Panc1 (cell line): ENCODE data around the gene MRPL4.

ENCODE experiments used
- POLR2AphosphoS5 ChIP-seq: IDR thresholded peaks from 2 replicates; pipeline ENCODE4 v1.6.1; 2012; ENCODE audit warnings: mild to moderate bottlenecking, low read depth, low read length, moderate library complexity
- SIN3A ChIP-seq: IDR thresholded peaks from 2 replicates; pipeline ENCODE4 v1.6.1; 2012; ENCODE audit warnings: low read depth, mild to moderate bottlenecking, low read length, moderate library complexity, borderline replicate concordance; ENCODE audit not compliant: insufficient read depth
- TCF7L2 ChIP-seq: IDR thresholded peaks from 2 replicates; pipeline ENCODE4 v1.6.1; 2011; ENCODE audit warnings: mild to moderate bottlenecking, low read depth, low read length, inconsistent platforms
- TF ChIP-seq, protein P1 (sequence below): fragments of 450-650 bp; IDR thresholded peaks from 2 replicates; pipeline ENCODE4 v1.5.1; 2017; ENCODE audit warnings: mild to moderate bottlenecking
- TF ChIP-seq, protein P2 (sequence below), 2 experiments: IDR thresholded peaks; 2 replicates each; pipeline ENCODE4 v1.6.1; 2011 to 2012; ENCODE audit warnings: low read depth in 2 of 2, control low read depth in 1 of 2, low read length in 1 of 2, mild to moderate bottlenecking in 1 of 2, moderate library complexity in 1 of 2; ENCODE audit not compliant: insufficient read depth in 1 of 2

DNA sequence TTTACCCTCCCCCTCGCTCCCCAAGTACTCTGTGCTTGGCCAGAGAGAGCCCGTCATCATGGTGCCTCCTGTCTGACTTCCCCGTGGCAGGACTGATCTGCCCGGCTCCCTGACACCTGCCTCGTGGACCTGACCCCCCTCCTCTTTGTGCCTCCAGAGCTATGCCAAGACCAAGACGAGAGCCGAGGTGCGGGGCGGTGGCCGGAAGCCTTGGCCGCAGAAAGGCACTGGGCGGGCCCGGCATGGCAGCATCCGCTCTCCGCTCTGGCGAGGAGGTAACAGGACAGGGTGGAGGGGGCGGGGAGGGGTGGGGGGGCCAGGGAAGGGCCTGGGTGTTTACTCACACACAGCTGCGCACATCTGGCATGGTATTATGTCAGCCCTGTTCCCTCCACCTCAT is 4.5 kb downstream of the MRPL4 start:
- TF ChIP-seq, protein P1, sequence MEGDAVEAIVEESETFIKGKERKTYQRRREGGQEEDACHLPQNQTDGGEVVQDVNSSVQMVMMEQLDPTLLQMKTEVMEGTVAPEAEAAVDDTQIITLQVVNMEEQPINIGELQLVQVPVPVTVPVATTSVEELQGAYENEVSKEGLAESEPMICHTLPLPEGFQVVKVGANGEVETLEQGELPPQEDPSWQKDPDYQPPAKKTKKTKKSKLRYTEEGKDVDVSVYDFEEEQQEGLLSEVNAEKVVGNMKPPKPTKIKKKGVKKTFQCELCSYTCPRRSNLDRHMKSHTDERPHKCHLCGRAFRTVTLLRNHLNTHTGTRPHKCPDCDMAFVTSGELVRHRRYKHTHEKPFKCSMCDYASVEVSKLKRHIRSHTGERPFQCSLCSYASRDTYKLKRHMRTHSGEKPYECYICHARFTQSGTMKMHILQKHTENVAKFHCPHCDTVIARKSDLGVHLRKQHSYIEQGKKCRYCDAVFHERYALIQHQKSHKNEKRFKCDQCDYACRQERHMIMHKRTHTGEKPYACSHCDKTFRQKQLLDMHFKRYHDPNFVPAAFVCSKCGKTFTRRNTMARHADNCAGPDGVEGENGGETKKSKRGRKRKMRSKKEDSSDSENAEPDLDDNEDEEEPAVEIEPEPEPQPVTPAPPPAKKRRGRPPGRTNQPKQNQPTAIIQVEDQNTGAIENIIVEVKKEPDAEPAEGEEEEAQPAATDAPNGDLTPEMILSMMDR: no peak
- TF ChIP-seq, protein P2, sequence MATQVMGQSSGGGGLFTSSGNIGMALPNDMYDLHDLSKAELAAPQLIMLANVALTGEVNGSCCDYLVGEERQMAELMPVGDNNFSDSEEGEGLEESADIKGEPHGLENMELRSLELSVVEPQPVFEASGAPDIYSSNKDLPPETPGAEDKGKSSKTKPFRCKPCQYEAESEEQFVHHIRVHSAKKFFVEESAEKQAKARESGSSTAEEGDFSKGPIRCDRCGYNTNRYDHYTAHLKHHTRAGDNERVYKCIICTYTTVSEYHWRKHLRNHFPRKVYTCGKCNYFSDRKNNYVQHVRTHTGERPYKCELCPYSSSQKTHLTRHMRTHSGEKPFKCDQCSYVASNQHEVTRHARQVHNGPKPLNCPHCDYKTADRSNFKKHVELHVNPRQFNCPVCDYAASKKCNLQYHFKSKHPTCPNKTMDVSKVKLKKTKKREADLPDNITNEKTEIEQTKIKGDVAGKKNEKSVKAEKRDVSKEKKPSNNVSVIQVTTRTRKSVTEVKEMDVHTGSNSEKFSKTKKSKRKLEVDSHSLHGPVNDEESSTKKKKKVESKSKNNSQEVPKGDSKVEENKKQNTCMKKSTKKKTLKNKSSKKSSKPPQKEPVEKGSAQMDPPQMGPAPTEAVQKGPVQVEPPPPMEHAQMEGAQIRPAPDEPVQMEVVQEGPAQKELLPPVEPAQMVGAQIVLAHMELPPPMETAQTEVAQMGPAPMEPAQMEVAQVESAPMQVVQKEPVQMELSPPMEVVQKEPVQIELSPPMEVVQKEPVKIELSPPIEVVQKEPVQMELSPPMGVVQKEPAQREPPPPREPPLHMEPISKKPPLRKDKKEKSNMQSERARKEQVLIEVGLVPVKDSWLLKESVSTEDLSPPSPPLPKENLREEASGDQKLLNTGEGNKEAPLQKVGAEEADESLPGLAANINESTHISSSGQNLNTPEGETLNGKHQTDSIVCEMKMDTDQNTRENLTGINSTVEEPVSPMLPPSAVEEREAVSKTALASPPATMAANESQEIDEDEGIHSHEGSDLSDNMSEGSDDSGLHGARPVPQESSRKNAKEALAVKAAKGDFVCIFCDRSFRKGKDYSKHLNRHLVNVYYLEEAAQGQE (IDR thresholded peaks at IDR 0.05; ENCODE audit: insufficient read depth in 1 of 2, low read depth in 2 of 2, low read length in 1 of 2): no peak
- no peak for TF ChIP-seq POLR2AphosphoS5
- no peak for TF ChIP-seq TCF7L2
- no peak for TF ChIP-seq SIN3A
